Measurements from ENCODE around the gene HOXC5.

HOXC5 gene

DNA sequence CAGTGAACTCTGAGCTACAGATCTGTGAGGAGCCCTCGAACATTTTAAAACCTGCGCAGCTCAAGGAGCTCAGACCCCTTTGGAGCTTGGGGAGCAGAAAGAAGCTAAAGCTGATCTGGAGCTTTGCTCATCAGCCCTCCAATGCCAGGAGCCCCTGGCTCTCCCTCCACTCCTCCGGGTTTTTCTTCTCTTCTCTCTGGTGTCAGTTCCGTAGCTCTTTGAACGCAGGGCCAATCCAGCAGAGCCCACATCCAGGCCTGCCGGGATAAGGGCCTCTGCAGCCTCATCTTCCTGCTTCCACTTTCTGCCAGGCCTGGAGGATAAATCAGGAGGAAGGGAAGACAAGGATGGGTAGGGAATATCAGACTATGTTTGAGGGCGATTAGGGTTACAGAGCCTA is 26.8 kb downstream of the HOXC5 start:
- Histone ChIP-seq H3K79me2 (ENCODE audit: low read length) (no peaks in the 10 kb centered on the region), H3K36me3 (replicated peaks; ENCODE audit: insufficient read depth, low read length) (no peaks in the 10 kb centered on the region), H3K4me2 (ENCODE audit: low read depth, low read length) (no peak overlapping the region), H3K4me3 (ENCODE audit: low read length) (no peak overlapping the region), H3K27ac (ENCODE audit: low read length) (no peak overlapping the region), H4K20me1 (ENCODE audit: insufficient read depth, low read length) (no peaks in the 10 kb centered on the region), H2AFZ (ENCODE audit: low read length) (no peak overlapping the region), H3K4me1 (ENCODE audit: low read length) (no peaks in the 10 kb centered on the region), H3K9me3 (replicated peaks; ENCODE audit: insufficient read depth, low read length) (no peaks in the 10 kb centered on the region), H3F3A (ENCODE audit: insufficient read depth, low read length) (no peaks in the 10 kb centered on the region), H3K27me3 (replicated peaks; ENCODE audit: insufficient read depth, low read length) (peaks cover 78% of the 10 kb centered on the region), H3K9me2 (replicated peaks; ENCODE audit: insufficient read depth, low read length) (no peaks in the 10 kb centered on the region), H3K9ac (ENCODE audit: low read length) (no peak overlapping the region)
- TF ChIP-seq, protein P1, sequence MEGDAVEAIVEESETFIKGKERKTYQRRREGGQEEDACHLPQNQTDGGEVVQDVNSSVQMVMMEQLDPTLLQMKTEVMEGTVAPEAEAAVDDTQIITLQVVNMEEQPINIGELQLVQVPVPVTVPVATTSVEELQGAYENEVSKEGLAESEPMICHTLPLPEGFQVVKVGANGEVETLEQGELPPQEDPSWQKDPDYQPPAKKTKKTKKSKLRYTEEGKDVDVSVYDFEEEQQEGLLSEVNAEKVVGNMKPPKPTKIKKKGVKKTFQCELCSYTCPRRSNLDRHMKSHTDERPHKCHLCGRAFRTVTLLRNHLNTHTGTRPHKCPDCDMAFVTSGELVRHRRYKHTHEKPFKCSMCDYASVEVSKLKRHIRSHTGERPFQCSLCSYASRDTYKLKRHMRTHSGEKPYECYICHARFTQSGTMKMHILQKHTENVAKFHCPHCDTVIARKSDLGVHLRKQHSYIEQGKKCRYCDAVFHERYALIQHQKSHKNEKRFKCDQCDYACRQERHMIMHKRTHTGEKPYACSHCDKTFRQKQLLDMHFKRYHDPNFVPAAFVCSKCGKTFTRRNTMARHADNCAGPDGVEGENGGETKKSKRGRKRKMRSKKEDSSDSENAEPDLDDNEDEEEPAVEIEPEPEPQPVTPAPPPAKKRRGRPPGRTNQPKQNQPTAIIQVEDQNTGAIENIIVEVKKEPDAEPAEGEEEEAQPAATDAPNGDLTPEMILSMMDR (IDR thresholded peaks at IDR 0.05; ENCODE audit: low read length): no peak
- no peak for TF ChIP-seq EZH2phosphoT487 (IDR thresholded peaks at IDR 0.05; ENCODE audit: low read length)
- TF ChIP-seq EZH2 (optimal IDR thresholded peaks at IDR 0.05; ENCODE audit: low read depth, low read length): no peak
- no peak for DNase-seq

DNA sequence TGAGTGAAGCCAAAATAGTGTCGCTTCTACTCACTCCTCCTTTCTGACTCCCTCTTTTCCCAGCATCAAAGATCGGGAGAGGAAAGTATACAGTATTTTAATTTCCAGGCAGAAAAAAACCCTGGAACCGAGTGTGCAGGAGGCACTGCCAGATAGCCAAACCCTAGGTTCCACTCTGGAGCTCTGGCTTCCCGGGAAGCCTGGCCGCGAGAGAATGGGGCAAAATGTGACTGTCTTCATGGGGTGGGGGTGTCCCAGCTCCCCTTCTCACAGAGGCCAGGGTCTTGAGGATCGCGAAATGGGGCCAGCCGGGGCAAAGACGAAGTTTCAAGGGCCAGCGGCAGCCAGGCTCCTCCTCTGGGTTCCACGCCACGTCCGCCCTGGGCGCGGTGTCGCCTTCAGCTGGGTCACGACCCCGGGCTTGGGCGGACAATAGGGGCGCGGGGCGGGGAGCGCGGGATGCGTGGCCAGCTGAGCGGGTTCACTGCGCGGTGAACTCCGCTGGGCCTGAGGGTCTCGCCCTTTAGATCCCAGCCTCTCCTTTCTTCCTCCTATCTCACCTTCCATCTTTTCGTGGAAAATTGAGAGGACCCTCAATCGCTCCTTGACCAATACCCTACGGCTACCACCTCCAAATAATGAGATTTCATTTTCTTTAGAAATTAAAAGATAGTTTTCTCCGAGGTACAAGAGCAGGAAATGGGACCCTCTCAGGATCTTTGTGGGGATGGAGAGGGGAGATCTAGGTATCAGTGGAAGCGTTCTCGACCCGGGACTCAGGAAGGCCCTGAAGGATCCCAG is 27.5 kb downstream of the HOXC5 start:
- TF ChIP-seq EZH2phosphoT487 (IDR thresholded peaks at IDR 0.05; ENCODE audit: low read length) (no peak), EZH2 (optimal IDR thresholded peaks at IDR 0.05; ENCODE audit: low read depth, low read length) (no peak)
- TF ChIP-seq, protein P1 (IDR thresholded peaks at IDR 0.05; ENCODE audit: low read length): no peak
- Histone ChIP-seq H3K9me3 (replicated peaks; ENCODE audit: insufficient read depth, low read length) (no peaks in the 10 kb centered on the region), H4K20me1 (ENCODE audit: insufficient read depth, low read length) (no peaks in the 10 kb centered on the region), H3K9ac (ENCODE audit: low read length) (no peak overlapping the region), H3K27ac (ENCODE audit: low read length) (no peak overlapping the region), H2AFZ (ENCODE audit: low read length) (no peak overlapping the region), H3K4me1 (ENCODE audit: low read length) (no peaks in the 10 kb centered on the region), H3K36me3 (replicated peaks; ENCODE audit: insufficient read depth, low read length) (no peaks in the 10 kb centered on the region), H3K9me2 (replicated peaks; ENCODE audit: insufficient read depth, low read length) (no peaks in the 10 kb centered on the region), H3K27me3 (replicated peaks; ENCODE audit: insufficient read depth, low read length) (peaks cover 79% of the 10 kb centered on the region), H3K4me3 (ENCODE audit: low read length) (no peak overlapping the region), H3K4me2 (ENCODE audit: low read depth, low read length) (no peak overlapping the region), H3F3A (ENCODE audit: insufficient read depth, low read length) (no peaks in the 10 kb centered on the region), H3K79me2 (ENCODE audit: low read length) (no peaks in the 10 kb centered on the region)
- no peak for DNase-seq

DNA sequence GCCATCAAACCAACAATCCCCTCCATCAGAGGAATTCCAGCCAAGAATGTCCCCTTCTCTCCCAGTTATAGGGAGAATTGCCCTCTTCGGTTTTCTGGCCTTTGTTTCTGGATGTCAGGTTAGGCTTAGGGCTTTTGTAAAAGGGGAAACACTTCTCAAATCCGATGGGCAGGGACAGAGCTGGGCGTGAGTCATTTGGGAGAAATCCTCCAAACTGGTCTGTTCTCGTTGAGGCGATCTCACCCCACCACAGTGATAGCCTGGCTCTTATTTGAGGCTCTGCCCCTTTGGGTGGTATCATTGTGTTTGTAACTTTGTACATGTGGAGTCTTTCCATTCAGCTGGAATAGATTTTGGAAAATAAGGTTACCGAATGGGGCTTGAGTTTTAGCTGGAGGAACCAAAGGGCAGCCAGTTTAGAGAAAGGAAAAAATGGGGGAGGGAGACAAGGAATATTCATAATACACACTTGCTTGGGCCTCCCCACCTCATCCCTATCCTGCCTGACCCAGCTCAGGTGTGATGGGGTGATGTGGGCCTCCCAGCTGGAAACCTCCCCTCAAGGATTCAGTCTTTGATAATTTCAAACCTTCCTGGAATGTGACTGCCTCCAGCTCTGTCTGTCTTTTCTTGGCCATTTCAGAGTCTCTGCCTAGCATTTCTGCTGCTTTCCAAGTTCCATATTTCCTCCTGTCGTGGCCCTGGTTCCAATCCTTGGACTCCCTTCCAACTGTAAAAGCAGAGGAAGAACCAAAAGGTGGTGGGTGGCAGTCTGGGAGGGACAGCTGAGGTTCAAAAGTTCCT is 28.3 kb downstream of the HOXC5 start:
- Histone ChIP-seq H3K4me3 (ENCODE audit: low read length) (no peak overlapping the region), H3K4me2 (ENCODE audit: low read depth, low read length) (no peak overlapping the region), H3K27me3 (replicated peaks; ENCODE audit: insufficient read depth, low read length) (peaks cover 80% of the 10 kb centered on the region), H3F3A (ENCODE audit: insufficient read depth, low read length) (no peaks in the 10 kb centered on the region), H3K9me3 (replicated peaks; ENCODE audit: insufficient read depth, low read length) (no peaks in the 10 kb centered on the region), H4K20me1 (ENCODE audit: insufficient read depth, low read length) (no peaks in the 10 kb centered on the region), H3K36me3 (replicated peaks; ENCODE audit: insufficient read depth, low read length) (no peaks in the 10 kb centered on the region), H3K9ac (ENCODE audit: low read length) (no peak overlapping the region), H3K79me2 (ENCODE audit: low read length) (no peaks in the 10 kb centered on the region), H3K9me2 (replicated peaks; ENCODE audit: insufficient read depth, low read length) (no peaks in the 10 kb centered on the region), H3K27ac (ENCODE audit: low read length) (no peak overlapping the region), H3K4me1 (ENCODE audit: low read length) (no peaks in the 10 kb centered on the region), H2AFZ (ENCODE audit: low read length) (no peak overlapping the region)
- DNase-seq: no peak
- TF ChIP-seq EZH2phosphoT487 (IDR thresholded peaks at IDR 0.05; ENCODE audit: low read length): no peak
- TF ChIP-seq, protein P1 (IDR thresholded peaks at IDR 0.05; ENCODE audit: low read length): no peak
